ENCODE measurements around the gene SLC46A3. TPM values are rescaled to one million over a fixed set of nuclear protein-coding genes. Genes with fewer than 3 reads are reported as not detected.

The SLC46A3 gene
- total RNA-seq, 4 donors from 2014 or later = 6.4 to 65.8 (median 46.5) TPM

- H3K4me1 ChIP-seq = peaks cover 16 to 30% (median 19%) of the 10 kb centered on the region in 4 donors
- in situ Hi-C loops (cut with MboI; ENCODE audit: low pct_ligation_motif_present in 1 of 4, low pct_unique_long_range_greater_than_20kb in 1 of 4, low sequenced_read_pairs in 3 of 4) = no loop called here
- H3K36me3 ChIP-seq = no peaks in the 10 kb centered on the region
- H3K27ac ChIP-seq = no peak overlapping the region
- H3K9me3 ChIP-seq = no peaks in the 10 kb centered on the region
- intact Hi-C loops (cut with DNase I; ENCODE audit: low total_unique reads) = no loop called here
- no peak for DNase-seq
- H3K4me3 ChIP-seq = no peak overlapping the region
- no peaks in the 10 kb centered on the region for H3K27me3 ChIP-seq
- TF ChIP-seq POLR2AphosphoS5 (IDR thresholded peaks at IDR 0.05) = no peak
- TF ChIP-seq POLR2A (IDR thresholded peaks at IDR 0.05) = no peak
- TF ChIP-seq EP300 (IDR thresholded peaks at IDR 0.05; ENCODE audit: low read depth) = no peak
- TF ChIP-seq, protein P1, sequence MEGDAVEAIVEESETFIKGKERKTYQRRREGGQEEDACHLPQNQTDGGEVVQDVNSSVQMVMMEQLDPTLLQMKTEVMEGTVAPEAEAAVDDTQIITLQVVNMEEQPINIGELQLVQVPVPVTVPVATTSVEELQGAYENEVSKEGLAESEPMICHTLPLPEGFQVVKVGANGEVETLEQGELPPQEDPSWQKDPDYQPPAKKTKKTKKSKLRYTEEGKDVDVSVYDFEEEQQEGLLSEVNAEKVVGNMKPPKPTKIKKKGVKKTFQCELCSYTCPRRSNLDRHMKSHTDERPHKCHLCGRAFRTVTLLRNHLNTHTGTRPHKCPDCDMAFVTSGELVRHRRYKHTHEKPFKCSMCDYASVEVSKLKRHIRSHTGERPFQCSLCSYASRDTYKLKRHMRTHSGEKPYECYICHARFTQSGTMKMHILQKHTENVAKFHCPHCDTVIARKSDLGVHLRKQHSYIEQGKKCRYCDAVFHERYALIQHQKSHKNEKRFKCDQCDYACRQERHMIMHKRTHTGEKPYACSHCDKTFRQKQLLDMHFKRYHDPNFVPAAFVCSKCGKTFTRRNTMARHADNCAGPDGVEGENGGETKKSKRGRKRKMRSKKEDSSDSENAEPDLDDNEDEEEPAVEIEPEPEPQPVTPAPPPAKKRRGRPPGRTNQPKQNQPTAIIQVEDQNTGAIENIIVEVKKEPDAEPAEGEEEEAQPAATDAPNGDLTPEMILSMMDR (IDR thresholded peaks at IDR 0.05) = no peak
- 63 to 74% methylated on average over 3 of the region's 3 CpGs for WGBS, 2 donors (ENCODE audit: low coverage in 1 of 2)
These were observed 63.2 kb downstream of the SLC46A3 start for GRCh38 chr13:28655561-28655960.

- WGBS, 2 donors (ENCODE audit: low coverage in 1 of 2) = 93 to 98% methylated on average over 1 of the region's 1 CpG
- Histone ChIP-seq H3K27me3 (no peaks in the 10 kb centered on the region), H3K4me1 (peaks cover 7 to 20% (median 10%) of the 10 kb centered on the region in 4 donors), H3K36me3 (no peaks in the 10 kb centered on the region), H3K27ac (no peak overlapping the region), H3K4me3 (no peak overlapping the region), H3K9me3 (no peaks in the 10 kb centered on the region)
- in situ Hi-C loops (cut with MboI; ENCODE audit: low pct_ligation_motif_present in 1 of 4, low pct_unique_long_range_greater_than_20kb in 1 of 4, low sequenced_read_pairs in 3 of 4) (no loop called here), intact Hi-C loops (cut with DNase I; ENCODE audit: low total_unique reads) (loop anchor here (5.0 kb wide), 1 partner anchor 888 kb away; no protein-coding TSS in a partner anchor)
- DNase-seq = no peak
- TF ChIP-seq EP300 (IDR thresholded peaks at IDR 0.05; ENCODE audit: low read depth) = no peak
- no peak for TF ChIP-seq POLR2A (IDR thresholded peaks at IDR 0.05)
- TF ChIP-seq, protein P1 (IDR thresholded peaks at IDR 0.05) = no peak
- no peak for TF ChIP-seq POLR2AphosphoS5 (IDR thresholded peaks at IDR 0.05)
These were observed 64.5 kb downstream of the SLC46A3 start for GRCh38 chr13:28654276-28654675.

- Histone ChIP-seq H3K4me1 (peaks cover 6 to 18% (median 9%) of the 10 kb centered on the region in 4 donors), H3K9me3 (no peaks in the 10 kb centered on the region), H3K27me3 (no peaks in the 10 kb centered on the region), H3K4me3 (no peak overlapping the region), H3K36me3 (no peaks in the 10 kb centered on the region), H3K27ac (no peak overlapping the region)
- in situ Hi-C loops (cut with MboI; ENCODE audit: low pct_ligation_motif_present in 1 of 4, low pct_unique_long_range_greater_than_20kb in 1 of 4, low sequenced_read_pairs in 3 of 4) (no loop called here), intact Hi-C loops (cut with DNase I; ENCODE audit: low total_unique reads) (loop anchor here (5.0 kb wide), 1 partner anchor 889 kb away; no protein-coding TSS in a partner anchor)
- TF ChIP-seq EP300 (IDR thresholded peaks at IDR 0.05; ENCODE audit: low read depth) = no peak
- no peak for TF ChIP-seq POLR2AphosphoS5 (IDR thresholded peaks at IDR 0.05)
- no peak for TF ChIP-seq POLR2A (IDR thresholded peaks at IDR 0.05)
- TF ChIP-seq, protein P1 (IDR thresholded peaks at IDR 0.05) = no peak
- DNase-seq = no peak
- 73 to 77% methylated on average over 1 of the region's 1 CpG for WGBS, 2 donors (ENCODE audit: low coverage in 1 of 2)
These were observed 65.7 kb downstream of the SLC46A3 start for GRCh38 chr13:28653111-28653510.

GRCh38 chr13:28651810-28652401, 66.9 kb downstream of the SLC46A3 start:
- no peak for DNase-seq
- Histone ChIP-seq H3K27me3 (no peaks in the 10 kb centered on the region), H3K4me1 (peaks cover 0 to 6% (median 0%) of the 10 kb centered on the region in 4 donors), H3K36me3 (no peaks in the 10 kb centered on the region), H3K27ac (no peak overlapping the region), H3K4me3 (no peak overlapping the region), H3K9me3 (no peaks in the 10 kb centered on the region)
- in situ Hi-C loops (cut with MboI; ENCODE audit: low pct_ligation_motif_present in 1 of 4, low pct_unique_long_range_greater_than_20kb in 1 of 4, low sequenced_read_pairs in 3 of 4) = no loop called here
- intact Hi-C loops (cut with DNase I; ENCODE audit: low total_unique reads) = loop anchor here (5.0 kb wide), 1 partner anchor 890 kb away; no protein-coding TSS in a partner anchor
- 73 to 90% methylated on average over 5 to 7 of the region's 7 CpGs for WGBS, 2 donors (ENCODE audit: low coverage in 1 of 2)
- TF ChIP-seq, protein P1 (IDR thresholded peaks at IDR 0.05) = no peak
- no peak for TF ChIP-seq POLR2AphosphoS5 (IDR thresholded peaks at IDR 0.05)
- no peak for TF ChIP-seq EP300 (IDR thresholded peaks at IDR 0.05; ENCODE audit: low read depth)
- no peak for TF ChIP-seq POLR2A (IDR thresholded peaks at IDR 0.05)

Measured in transverse colon (tissue), 4 donors.